ENCODE results near the gene IFNG.

DNA sequence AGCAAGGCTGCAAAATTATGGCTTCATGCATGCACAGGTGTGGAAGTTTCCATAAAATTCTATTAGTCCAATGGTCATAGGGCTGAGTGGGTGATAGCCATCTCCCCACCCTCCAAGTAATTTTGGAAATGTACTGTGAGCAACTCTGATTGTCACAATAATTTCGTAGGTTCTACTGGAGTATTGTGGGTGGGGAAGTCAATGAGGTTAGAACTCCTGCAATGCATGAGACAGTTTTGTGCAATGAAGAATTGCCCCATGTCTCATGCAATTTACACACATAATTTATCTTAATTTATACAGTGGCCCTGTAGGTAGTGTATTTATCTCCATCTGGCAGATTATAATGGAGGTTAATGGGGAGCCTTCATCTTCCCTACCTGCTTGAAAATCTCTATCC is 20.5 kb downstream of the IFNG start:
- no peak for TF ChIP-seq EP300 (conservative IDR thresholded peaks at IDR 0.05; ENCODE audit: poor library complexity, severe bottlenecking)
- TF ChIP-seq, protein P1, sequence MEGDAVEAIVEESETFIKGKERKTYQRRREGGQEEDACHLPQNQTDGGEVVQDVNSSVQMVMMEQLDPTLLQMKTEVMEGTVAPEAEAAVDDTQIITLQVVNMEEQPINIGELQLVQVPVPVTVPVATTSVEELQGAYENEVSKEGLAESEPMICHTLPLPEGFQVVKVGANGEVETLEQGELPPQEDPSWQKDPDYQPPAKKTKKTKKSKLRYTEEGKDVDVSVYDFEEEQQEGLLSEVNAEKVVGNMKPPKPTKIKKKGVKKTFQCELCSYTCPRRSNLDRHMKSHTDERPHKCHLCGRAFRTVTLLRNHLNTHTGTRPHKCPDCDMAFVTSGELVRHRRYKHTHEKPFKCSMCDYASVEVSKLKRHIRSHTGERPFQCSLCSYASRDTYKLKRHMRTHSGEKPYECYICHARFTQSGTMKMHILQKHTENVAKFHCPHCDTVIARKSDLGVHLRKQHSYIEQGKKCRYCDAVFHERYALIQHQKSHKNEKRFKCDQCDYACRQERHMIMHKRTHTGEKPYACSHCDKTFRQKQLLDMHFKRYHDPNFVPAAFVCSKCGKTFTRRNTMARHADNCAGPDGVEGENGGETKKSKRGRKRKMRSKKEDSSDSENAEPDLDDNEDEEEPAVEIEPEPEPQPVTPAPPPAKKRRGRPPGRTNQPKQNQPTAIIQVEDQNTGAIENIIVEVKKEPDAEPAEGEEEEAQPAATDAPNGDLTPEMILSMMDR (IDR thresholded peaks at IDR 0.05; ENCODE audit: poor library complexity, severe bottlenecking): no peak
- no peak for TF ChIP-seq RAD21 (conservative IDR thresholded peaks at IDR 0.05)
- TF ChIP-seq POLR2AphosphoS5 (IDR thresholded peaks at IDR 0.05): no peak
- TF ChIP-seq REST (IDR thresholded peaks at IDR 0.05; ENCODE audit: borderline replicate concordance): no peak
- TF ChIP-seq MXI1 (conservative IDR thresholded peaks at IDR 0.05; ENCODE audit: poor library complexity, severe bottlenecking): no peak
